SH-SY5Y (cell line): ENCODE results near the gene ARHGAP42.

Experiments
- GATA2 ChIP-seq: IDR thresholded peaks from 2 replicates; pipeline ENCODE4 v1.6.1; 2011; ENCODE audit warnings: mild to moderate bottlenecking, low read depth, low read length
- GATA3 ChIP-seq: IDR thresholded peaks from 2 replicates; pipeline ENCODE4 v1.6.1; 2011; ENCODE audit warnings: low read depth, mild to moderate bottlenecking, low read length, moderate library complexity

ARHGAP42 gene

DNA sequence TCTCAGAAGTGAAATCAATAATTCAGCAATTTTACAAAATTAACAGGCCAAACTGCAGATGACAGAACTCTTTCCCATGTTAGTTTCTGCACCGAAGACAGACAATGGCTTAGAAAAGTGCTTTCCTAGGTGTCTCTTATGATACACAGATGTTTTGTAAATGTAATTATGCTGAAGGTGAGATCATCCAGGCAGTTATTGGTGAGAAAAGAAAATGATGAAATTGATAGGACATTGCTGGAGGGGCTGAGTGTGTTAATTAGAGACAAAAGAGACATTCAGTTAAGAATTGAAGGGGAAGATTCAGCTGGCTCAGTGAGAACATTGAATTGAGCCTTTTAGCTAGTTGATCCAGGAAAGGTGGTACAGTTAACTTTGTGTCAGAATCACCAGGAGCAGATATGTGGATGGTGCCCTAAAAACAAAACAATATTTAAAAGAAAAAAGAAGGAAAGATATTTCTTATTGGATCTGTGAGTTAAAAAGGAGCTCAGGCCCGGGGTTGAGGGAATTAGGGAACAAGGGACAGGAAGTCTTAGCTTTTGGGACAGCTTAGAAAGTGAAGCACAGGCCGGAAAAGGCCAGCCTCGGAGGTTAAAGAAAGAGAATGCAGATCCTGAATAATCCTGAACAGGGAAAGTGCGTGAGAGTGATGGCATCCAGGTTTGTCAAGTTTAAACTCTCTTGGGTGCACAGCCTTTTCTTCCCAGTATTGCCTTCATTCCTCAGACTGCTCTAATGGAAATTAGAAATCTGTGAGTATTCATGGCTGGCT, 16.9 kb downstream of the ARHGAP42 start:
- TF ChIP-seq GATA3, result no peak
- TF ChIP-seq GATA2, result no peak

GRCh38 chr11:100705447-100705846, 18.4 kb downstream of the ARHGAP42 start:
- TF ChIP-seq GATA3 (no peak), GATA2 (no peak)

DNA sequence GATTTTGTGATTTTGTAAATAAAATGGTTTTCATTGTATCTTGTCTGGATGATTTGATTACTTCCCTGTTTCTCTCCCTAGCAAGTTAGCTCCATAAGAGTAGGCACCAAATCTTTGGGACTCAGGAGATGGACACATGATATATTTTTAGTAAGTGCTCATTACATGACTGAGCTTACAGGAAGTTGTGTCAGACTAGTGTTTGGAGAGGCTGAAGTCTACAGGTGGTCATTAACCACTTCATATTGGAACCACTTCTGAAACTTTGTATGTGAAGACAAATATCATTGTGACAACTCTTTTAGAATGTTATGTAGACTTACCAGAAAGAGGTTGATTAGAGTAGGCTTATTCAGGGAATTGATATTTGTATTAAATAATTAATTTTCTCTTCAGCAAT, 19.1 kb downstream of the ARHGAP42 start:
- no peak for TF ChIP-seq GATA2
- no peak for TF ChIP-seq GATA3

- TF ChIP-seq GATA2 (no peak), GATA3 (no peak)
Measured at GRCh38 chr11:100709233-100709957, 22.3 kb downstream of the ARHGAP42 start.

DNA sequence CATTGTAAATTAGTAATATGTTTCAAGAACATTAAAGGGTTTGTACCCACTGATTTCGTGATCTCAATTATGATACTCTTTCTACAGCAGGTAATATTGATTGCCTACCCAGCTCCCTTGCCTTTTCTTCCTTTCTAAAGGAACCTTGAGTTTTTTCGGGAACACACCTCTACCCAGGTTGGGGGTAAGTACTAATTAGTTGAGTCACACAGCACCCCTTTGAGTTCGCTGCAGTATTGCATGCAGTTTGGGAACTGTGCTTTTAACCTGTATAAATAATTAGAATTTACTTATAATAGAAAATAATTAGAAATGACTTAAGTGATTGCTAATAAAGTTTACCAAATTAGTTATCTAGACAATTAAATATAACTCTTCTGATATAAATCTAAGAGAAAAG, 24.9 kb downstream of the ARHGAP42 start:
- TF ChIP-seq GATA3 (no peak), GATA2 (no peak)

- TF ChIP-seq GATA3 (no peak), GATA2 (no peak)
Measured at GRCh38 chr11:100712583-100712982, 25.5 kb downstream of the ARHGAP42 start.

DNA sequence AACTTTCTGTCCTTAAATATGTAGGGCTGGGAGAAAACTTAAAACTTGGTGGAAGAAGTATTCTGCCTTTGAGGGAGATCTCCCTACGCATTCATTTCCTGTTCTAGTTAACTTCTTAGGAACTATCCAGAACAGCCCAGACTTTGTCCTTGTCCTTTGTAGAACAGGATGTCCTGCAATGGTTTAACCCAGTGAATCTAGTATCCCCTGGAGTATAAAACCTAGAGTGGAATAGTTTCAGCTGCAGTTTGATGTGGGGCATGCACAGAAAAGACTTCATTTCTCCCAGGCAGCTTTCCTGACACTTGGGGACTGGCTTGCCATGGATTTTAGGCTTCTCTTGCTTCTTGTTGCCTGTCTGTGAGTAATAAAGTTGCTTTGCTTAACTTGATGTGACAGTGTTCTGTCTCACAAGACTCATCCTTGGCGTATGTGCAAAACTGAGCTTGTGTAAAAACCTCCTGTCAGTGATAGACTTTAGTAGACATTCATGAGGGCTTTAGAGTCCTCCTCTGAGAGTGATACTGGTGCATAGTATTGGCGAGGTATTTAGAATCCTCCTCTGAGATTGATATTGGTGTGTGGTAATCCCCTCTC, 28.2 kb downstream of the ARHGAP42 start:
- no peak for TF ChIP-seq GATA2

- TF ChIP-seq GATA3 (no peak), GATA2 (no peak)
Measured at GRCh38 chr11:100716838-100717237, 29.8 kb downstream of the ARHGAP42 start.

DNA sequence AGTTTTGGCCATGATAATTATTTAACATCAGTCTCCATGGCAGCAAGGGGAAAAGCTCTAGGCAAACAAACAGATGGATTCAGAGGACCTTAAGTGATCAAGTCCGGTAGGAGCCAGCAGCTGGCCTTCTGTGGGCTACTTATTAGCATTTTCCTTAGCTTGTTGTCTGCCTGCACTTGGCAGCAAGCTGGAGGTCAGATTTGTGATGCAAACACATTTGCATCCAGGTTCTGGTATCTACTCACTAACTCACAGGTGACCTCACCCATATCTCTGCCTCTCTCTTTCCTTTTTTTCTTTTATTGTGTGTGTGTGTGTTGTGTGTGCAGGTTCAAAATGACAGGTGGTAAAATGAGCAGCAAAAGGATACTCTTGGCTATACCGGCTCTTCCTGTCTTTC, 32.3 kb downstream of the ARHGAP42 start:
- no peak for TF ChIP-seq GATA2
- TF ChIP-seq GATA3, result no peak

GRCh38 chr11:100719809-100720221, 32.7 kb downstream of the ARHGAP42 start:
- no peak for TF ChIP-seq GATA2
- no peak for TF ChIP-seq GATA3

DNA sequence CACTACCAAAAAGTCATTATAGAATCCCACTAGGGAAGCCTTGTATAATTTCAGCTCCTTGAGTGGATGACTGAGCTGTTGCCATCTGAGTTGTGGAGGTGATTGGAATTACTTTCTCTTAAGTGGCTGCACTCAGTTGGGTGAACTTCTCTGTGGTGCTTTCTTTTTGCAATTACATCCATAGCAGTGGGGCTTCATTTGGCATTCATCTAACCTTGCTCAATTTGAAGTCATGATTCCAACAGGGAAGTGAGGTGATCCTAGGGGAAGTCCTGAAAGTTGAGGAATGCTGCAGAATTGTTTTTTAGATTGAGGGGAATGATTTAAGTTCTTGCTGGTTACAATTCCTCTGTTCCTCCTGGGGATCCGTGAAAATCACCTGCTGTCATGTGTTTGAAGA, 39.6 kb downstream of the ARHGAP42 start:
- TF ChIP-seq GATA2 (no peak), GATA3 (no peak)

GRCh38 chr11:100727410-100727809, 40.3 kb downstream of the ARHGAP42 start:
- TF ChIP-seq GATA2 (no peak), GATA3 (no peak)

GRCh38 chr11:100730266-100730665, 43.2 kb downstream of the ARHGAP42 start:
- TF ChIP-seq GATA3 (no peak), GATA2 (no peak)

DNA sequence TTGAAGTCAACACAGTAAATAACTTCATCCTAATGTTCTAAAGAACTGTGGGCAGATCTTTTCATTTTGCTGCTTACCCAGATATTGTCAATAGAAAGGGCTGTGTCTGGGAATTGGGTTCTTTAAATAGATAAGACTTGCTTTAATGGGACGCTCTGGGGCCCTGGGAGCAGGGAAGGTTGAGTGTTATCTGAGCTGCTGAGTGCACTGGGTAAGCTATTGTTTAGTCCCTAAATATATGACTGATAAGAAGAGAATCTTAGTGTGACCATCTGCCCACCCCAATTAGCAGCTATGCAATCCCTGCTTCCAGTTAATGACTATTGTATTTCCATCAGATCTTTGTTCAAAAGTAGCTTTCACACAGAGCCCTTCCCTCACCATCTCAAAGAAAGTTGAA, 44.4 kb downstream of the ARHGAP42 start:
- no peak for TF ChIP-seq GATA3

DNA sequence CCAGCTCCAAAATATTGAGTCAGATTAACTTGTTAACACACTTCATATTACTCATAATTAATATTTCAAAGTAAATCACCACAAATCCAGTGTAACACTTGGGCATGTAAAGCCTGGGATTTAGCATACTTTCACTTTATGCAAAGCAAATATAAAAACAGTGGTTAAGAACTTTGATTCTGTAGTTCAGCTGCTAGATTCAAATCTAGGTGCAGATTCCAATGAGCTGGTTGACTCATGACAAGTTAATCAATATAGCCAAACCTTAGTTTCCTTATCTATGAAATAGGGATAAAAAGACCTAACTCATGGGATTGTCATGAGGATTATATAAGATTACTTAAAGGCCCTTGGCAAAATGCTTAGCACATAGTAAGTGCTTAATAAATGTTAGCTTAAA, 45.9 kb downstream of the ARHGAP42 start:
- TF ChIP-seq GATA2, result no peak
- TF ChIP-seq GATA3, result no peak
